GM19240 (cell line): ENCODE measurements around the gene SLC13A3.

Experiments used
- DNase-seq: peaks from one replicate; pipeline ENCODE4 v3.0.0; 2011; ENCODE audit warnings: low spot score; ENCODE audit not compliant: insufficient read length

SLC13A3 gene

GRCh38 chr20:46559685-46560440 is 91.4 kb downstream of the SLC13A3 start:
- DNase-seq, result no peak

DNA sequence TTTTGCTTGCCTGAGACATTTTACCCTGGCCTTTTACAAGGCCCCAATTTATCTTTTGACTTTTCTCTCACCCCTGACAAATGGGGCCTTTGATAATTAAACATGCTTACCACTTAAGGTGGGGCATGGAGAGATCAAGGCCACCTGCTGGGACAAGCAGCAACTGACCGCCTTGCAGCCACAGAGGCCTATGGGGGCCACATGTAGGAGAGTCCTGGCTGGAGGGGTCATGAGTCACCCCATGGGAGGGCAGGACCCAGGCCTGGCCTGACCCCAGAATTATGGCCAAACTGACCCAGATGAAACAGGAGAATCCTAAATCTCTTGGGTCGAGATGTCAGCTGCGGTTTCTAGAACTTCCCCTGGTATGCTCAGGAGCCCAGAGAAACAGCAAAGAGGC is 92.3 kb downstream of the SLC13A3 start:
- DNase-seq, result no peak

DNA sequence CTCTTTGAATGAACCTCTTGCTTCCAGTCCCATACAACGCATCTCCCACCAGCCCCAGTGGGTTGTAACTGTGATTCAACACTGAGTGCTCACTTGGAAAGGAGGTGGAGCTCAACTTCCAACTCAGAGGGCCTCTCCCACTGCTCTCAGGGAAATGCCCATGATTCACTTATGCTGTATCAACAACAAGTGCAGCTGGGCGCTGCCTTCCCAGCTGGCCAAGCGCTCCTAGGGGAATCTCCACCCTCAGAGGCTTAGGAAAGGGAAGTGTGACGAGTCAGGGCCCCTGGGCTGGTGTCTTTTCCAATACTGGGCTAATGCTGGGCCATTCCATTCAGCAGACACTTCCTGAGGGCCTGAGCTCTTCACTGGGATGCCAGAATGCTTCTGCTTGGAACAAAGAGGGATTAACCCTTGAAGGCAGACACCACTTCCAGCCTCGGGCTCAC is 92.7 kb downstream of the SLC13A3 start:
- DNase-seq, result no peak

DNA sequence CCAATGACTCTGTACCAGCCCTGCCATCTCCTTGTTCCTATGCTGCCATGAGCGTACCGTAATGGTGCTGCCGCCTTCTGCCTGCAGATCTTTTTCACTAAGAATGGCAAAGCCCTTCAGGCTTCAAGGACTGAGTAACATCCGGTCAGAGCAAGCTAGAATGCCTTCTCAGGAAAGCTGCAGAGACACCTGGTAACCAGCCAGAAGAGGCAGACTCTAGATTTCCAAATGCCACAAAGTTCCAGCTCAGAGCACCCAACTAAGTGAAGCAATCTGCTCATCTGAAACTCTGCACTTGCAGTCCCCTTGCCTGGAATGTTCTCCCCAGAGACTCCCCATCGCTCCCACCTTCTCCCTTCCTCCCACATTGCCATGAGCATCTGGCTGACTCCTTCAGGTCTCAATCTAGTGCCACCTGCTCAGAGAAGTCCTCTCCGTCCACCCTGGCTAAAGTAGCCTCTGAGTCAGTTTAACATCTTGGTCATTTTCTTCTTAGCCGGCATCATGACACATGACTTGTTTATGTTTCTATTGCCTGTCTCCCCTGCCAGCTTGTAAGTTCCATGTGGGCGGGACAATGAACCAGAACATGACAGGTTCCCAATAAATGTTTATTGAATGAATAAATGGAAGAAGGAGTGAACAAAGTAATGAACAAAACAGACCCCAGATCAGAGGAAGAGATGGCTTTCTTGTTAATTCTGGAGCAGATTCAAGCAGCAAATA is 93.9 kb downstream of the SLC13A3 start:
- DNase-seq, result no peak

DNA sequence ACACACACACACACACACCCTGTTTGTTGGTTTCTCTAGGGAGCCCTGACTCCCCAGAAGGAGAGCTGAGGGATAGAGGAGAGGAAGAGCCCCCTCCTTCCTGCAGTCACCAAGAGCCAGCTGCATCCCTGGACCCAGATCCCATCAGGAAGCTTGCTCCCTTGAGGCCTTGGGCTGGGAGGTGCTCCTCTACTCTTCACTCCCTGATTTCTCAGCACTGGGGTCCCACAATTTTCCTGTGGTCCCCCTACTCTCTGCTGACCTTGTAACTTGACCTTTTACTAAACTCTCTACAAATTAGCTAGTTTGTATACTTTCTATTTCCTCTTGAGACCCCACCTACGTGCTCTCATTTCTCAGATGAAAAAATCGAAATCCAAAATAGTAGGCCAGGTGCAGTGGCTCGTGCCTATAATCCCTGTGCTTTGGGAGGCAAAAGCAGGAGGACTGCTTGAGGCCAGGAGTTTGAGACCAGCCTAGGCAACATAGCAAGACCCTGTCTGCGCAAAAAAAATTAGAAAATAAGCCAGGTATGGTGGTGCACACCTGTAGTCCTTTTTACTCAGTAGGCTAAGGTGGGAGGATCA is 95.8 kb downstream of the SLC13A3 start:
- DNase-seq, result no peak

DNA sequence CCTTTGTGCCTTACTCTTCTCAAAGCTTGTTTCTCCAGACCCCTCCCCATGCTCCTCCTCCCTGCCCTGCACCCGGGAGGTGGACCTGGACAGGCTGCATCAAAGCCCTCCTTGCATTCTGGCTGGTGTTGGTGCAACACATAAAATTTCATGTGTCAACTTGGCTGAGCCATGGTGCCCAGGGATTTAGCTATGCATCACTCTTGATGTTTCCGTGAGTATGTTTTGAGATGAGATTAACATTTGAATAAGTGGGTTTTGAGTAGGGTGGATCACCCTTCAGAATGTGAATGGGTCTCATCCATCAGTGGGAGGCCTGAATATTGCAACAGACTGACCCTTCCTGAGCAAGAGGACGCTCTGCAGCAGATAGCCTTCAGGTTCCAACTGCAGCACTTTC is 96.4 kb downstream of the SLC13A3 start:
- DNase-seq, result no peak

GRCh38 chr20:46553926-46554325 is 97.3 kb downstream of the SLC13A3 start:
- no peak for DNase-seq

DNA sequence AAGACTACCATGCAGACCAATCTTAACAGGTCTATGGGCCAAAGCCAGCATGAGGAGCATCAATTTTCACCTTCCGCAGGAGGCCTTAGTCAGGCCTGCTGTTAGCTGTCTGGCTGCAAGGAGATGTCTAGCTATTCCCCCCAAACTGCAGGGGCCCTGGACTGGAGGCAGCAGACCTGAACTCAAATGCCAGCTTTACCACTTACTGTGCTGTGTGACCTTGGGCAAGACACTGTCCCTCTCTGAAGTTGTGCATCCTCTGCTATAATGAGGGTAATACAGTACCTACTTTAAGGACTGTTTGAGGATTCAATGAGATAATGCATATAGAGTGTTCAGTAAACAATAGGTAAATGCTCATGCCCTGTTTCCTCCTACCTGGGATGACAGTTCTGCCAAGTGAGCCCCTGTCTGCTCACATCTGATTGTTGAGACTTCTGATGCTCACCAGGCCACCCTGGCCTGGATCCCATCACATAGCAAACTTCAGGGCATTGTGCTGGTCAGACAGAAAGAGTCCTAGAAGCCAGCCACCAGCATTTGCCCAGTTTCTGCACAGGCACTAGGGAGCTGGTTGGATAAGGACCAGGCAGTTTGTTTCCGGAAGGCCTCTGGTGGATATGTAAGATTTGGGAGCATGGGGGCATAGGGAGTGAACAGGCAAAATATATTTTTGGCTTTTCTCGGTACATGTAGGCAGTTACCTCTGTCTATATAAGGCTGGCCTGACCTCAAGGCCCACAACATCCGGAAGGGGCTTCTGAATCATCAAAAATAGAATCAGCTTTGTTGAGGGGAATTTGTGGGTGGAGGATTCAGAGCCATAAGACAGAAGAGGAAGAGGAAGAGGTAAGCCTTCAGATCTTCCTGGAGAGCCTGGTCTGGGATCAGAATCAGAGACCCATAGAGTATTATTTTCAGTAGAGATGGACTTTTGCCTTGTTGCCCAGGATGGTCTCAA is 98.5 kb downstream of the SLC13A3 start:
- peak; percentile 40 for DNase-seq

DNA sequence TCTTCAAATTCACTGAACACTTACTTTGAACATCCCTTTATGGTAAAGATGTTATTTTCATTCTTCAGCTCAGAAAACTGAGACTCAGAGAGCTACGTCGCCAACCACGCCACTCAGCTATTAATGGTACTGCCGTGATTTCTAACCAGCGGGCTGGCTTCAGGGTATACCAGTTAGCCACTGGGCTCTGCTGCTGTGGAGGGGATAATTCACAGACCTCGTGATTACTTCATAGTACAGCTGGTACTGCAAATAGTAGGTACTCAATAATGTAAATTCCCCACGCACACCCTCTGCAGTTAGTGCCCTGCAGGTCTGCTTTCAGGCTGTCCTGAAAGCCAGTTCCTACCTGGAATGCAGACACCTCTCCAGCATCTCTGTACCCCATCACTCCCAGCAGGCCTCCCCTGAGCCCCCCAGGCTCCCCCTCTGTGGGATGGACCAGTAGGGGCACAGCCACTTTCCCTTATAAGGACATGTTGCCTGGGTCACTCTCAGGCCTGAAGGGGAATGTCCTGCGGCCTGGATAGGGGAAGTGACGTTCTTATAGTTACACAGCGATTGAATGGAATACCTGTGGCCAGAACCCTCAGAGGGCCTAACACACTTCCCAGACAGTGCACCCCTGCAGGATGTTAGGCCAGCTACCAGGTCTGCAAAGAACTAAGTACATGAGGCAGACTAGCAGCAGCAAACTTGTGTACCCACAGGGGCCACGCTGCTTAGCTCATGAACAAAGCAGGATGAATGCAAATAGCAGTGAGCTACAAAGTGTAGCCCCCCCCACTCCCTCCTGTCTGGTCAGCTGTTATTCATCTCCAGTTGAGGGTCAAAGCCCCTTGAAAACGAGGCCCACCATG is 99.5 kb downstream of the SLC13A3 start:
- no peak for DNase-seq

- no peak for DNase-seq
These were observed 100.8 kb downstream of the SLC13A3 start, which contains the start of gene OCSTAMP for GRCh38 chr20:46550461-46550860. TSS of gene OCSTAMP (minus strand) at chr20:46550654. CDS start at chr20:46550560, 94 bp downstream.

- no peak for DNase-seq
These were observed 101.9 kb downstream of the SLC13A3 start for GRCh38 chr20:46549188-46549972.

- DNase-seq, result no peak
These were observed 102.6 kb downstream of the SLC13A3 start for GRCh38 chr20:46548688-46549087.

GRCh38 chr20:46547995-46548394 is 103.3 kb downstream of the SLC13A3 start:
- no peak for DNase-seq

GRCh38 chr20:46546936-46547335 is 104.3 kb downstream of the SLC13A3 start:
- DNase-seq, result no peak

- no peak for DNase-seq
These were observed 105.0 kb downstream of the SLC13A3 start for GRCh38 chr20:46546298-46546697.

DNA sequence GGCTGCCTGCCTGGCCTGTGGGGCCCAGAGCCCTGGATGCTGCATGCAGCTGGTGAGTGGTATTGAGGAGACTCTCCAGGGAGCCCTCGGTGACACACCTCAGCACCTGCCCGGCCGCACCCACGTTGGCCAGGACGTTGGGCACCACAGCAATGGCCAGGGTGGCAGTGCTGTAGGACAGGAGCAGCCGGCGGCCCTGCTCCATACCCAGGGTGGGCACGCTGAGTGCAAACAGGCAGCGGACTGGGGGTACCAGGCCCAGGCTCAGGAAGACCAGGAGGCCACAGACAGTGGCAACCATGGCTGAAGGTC is 105.5 kb downstream of the SLC13A3 start:
- no peak for DNase-seq

DNA sequence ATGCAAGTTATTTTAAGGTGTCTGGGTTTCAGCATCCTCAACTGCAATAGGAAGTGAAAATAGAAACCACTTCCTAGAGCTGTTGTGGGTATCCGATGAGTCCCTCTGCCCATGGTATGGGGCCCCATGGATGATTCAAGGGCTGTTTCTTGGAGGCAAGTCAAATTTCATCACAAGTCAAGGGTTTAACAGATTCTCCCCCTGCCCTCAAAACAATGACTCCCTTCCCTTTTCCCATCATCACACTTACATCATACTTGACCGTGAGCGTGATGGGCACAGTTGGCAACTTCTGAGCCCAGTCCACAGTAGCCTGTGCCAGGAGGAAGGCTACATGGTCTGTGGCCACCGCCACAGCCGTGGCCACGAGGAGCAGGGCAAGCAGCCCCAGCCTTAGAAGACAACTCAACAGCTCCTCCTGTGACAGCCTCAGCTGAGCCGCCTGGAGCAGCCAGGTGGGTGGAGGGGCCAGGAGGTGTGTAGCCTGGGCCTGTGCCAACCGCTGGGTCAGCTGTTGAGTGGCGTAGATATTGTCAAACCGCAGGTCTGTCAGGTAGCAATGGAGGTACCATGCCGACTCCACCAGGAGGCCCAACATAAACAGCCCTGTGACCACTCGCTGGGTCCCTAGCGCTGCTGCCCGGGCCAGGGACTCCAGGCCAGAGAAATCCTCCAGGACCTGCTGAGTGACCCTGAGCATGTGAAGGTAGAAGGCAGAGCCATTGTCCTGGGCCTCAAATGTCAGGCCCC is 106.0 kb downstream of the SLC13A3 start:
- DNase-seq, result peak; percentile 31

- no peak for DNase-seq
These were observed 106.7 kb downstream of the SLC13A3 start for GRCh38 chr20:46544576-46544975.

DNA sequence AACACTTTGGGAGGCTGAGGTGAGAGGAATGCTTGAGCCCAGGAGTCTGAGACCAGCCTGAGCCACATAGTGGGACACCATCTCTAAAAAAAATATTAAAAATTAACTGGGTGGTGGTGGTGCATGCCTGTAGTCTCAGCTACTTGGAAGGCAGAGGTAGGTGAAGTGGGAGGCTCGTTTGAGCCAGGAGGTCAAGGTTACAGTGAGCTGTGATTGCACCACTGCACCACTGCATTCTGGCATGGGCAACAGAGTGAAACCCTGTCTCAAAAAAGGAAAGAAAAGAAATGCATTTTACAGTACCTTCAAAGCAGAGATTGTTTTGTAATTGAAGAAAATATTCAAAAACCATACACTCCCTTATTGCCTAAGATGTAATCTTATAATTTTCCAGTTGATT is 107.3 kb downstream of the SLC13A3 start:
- no peak for DNase-seq
